ENCODE data around the gene RAI14.

DNA sequence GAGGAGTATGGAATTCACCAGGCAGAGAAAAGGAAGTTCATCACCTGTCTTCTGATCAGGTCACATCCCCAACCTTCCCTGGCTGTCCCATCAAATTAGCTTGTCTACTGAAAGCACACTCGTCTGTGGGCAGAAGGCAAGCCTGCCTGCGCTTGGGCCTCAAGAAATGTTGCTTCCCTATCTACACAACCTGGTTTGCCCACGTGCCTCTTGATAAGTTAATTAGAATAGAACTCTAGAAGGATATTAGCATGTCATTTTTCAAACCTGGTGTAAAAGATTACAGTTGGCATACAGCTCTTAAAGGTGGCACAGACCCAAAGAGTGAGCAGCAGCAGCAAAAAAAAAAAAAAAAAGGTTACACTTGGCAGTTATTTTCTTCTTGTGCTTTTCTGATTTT is 188.0 kb downstream of the RAI14 start:
- TF ChIP-seq, protein P1, sequence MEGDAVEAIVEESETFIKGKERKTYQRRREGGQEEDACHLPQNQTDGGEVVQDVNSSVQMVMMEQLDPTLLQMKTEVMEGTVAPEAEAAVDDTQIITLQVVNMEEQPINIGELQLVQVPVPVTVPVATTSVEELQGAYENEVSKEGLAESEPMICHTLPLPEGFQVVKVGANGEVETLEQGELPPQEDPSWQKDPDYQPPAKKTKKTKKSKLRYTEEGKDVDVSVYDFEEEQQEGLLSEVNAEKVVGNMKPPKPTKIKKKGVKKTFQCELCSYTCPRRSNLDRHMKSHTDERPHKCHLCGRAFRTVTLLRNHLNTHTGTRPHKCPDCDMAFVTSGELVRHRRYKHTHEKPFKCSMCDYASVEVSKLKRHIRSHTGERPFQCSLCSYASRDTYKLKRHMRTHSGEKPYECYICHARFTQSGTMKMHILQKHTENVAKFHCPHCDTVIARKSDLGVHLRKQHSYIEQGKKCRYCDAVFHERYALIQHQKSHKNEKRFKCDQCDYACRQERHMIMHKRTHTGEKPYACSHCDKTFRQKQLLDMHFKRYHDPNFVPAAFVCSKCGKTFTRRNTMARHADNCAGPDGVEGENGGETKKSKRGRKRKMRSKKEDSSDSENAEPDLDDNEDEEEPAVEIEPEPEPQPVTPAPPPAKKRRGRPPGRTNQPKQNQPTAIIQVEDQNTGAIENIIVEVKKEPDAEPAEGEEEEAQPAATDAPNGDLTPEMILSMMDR (IDR thresholded peaks at IDR 0.05), result no peak
- no peak for TF ChIP-seq POLR2A (IDR thresholded peaks at IDR 0.05)

All from testis (tissue), 2 donors.